ENCODE measurements around the gene PPP1CA.

PPP1CA gene
- total RNA-seq: 127 to 305 (median 201) reads per million in 17 experiments

GRCh38 chr11:67401495-67402191 is at the start of gene PPP1CA:
Gene PPP1CA (minus strand): TSS chr11:67401858. CDS start chr11:67401782, 76 bp downstream.
- peak; percentile 93 to 98 (median 95) for DNase-seq

- DNase-seq: no peak
These were observed 49.4 kb upstream of the PPP1CA start for GRCh38 chr11:67450796-67451657.

DNA sequence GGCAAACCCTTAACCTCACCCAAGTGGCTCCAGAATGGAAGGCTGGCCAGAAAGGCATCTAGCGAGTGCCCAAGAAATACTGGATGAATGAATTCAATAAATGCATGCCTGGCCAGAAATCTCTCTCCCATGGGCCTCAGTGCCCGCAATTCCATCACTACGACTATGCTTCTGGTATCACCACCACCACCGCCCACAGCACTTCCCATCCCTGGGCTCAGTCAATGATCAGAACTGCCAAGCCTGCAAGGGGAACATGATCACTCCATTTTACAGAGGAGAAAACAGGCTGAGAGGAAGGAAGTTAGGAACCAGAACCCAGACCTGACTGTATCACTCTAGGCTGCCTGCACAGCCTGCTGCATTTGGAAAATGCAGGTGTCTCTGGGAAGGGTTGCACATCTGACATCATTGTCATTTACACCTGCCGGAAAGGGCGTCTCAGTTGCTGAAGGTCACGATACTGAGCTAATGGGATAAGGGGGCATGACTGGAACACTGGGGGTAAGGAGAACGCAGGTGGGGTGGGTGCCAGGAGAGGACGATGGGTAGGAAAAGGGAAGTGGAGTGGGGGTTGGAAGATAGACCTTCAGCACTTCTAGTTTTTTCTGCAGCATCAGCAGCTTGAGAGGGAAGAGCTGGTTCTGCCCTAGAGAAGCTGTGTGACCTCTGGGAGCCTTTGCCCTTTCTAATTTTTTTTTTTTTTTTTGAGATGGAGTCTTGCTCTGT is 47.6 kb upstream of the PPP1CA start:
- DNase-seq: peak; percentile 74 to 92 (median 88)

DNA sequence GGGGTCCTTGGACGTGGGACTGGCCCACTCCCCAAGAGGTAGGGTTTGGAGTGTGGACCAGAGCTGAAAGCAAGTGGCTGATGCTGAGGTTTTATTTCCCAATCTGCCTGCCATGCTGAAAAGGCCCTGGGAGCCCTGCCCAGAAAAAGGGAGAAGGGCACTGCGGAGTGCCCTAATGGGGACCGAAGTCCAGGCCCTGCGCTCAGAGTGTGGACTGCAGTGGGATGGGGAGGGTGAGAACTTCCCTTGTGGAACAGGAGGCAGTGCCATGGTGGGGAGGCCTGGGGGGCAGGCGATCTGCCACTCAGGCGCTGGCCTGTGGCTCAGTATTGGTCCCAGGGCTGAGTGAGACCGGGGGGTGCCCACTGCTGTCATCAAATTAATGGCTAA is 46.6 kb upstream of the PPP1CA start:
- no peak for DNase-seq

- DNase-seq: no peak
These were observed 43.9 kb upstream of the PPP1CA start for GRCh38 chr11:67445515-67445914.

DNA sequence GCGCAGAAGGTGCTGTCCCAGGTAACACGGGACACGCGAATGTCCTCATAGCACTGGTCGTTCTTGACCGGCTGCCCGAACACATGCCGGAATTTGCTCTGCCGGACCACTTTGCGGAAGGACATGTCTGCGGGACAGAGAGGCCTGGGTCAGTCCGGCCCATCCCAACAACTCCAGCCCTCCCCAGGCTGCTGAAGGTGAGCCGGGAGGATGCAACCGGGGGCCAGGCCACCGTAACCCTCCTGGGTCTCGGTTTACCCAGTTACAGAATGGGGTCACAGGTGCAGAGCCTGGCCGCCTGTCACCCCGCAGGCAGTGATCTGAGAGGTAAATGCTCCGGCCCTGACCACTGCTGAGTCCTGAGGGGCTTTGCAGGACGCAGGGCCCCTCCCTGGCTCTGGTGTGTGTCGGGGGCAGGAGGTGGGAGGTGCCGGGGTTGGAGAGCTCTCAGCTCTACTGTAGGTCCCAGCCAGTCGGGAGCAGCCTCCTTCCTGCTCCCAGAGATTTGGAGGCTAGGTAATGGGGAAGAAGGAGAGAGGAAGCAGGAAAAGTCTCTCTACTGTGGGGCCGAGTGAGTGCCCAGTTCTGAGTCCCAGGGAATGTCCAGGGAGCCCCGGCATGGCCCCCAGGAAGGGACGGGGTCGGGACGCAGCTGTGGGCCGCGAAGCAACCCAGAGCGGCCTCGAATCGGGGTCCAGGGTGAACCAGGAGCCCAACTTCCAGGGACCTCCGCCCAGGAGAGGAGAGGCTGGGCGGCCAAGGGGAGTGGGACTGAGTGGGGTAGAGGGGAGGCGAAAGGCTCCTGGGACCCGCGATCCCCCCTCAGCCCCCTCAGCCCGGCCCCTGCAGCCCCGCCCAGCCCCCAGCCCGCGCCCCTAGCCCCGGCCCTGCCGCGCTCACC is 41.1 kb upstream of the PPP1CA start:
- DNase-seq: no peak

DNA sequence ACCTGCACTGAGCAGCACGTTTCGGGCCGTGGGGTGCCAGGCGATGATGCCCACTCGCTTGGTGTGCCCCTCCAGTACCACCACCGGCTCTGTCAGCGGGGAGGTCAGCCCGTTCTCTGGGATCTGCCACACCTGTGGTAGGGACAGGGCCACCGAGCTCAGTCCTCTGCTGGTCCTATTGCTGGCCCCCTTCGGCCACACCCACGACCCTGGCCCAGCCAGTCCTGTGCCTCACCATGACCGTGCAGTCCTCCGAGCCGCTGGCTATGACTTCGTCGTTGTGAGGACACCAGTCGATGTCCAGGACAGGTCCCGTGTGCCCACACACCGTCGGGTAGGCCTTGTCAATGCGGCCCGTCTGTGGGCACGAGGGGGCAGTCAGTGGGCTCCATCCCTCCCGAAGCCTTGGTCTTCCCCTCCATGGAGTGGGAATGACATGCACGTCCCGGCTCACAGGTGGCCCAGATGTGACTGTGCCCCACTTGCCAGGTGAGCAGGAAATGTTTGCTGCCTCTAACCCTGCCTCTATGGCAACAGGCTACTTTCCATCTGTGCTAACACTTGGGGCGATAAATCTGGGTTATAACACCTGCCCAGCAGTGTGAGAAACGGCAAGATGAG is 40.2 kb upstream of the PPP1CA start:
- no peak for DNase-seq

- DNase-seq: no peak
These were observed 39.5 kb upstream of the PPP1CA start for GRCh38 chr11:67441098-67441563.

- DNase-seq: no peak
These were observed 38.8 kb upstream of the PPP1CA start for GRCh38 chr11:67440229-67441097.

DNA sequence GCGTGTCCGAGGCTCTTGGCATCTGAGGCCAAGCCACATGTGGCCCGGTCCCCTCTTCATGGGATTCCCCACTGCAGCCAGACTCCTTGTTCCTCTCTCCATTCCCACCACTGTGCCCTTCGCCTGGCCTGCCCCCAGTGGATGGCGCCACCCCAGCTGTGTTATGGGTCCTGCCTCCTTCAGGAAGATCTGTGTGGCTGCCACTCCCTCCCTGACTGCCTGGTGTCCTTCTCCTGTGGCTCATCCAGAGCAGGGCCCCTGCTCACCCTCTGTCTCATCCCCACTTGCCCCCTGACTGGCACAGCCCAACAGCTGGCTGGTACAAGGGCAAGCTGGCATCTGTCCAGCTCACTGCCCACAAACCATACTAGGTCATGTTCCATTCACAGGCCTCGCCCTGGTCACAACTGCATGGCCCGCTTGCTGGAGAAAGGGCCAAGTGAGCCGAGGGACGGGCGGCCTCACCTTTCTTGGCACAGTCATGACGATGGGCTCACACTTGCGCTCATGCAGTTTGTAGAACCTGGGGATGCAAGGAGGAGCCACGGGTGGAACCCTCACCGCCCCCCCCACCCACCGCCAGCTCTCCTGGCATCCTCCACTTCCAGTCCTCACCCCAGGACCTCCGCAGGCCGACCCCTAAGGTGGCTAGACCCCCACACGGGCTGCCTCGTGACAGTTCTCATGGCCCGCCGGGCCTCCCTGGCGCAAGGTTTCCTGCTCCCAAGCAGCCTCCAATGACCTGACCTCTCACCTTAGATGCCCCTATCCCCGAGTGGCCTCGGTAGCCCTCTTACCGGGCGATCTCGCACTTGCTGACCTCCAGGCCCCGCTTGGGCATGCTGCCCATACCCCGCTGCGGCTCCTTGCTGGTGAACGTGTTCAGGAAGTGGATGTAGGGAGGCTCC is 37.9 kb upstream of the PPP1CA start:
- DNase-seq: peak; percentile 73 to 88 (median 81)

DNA sequence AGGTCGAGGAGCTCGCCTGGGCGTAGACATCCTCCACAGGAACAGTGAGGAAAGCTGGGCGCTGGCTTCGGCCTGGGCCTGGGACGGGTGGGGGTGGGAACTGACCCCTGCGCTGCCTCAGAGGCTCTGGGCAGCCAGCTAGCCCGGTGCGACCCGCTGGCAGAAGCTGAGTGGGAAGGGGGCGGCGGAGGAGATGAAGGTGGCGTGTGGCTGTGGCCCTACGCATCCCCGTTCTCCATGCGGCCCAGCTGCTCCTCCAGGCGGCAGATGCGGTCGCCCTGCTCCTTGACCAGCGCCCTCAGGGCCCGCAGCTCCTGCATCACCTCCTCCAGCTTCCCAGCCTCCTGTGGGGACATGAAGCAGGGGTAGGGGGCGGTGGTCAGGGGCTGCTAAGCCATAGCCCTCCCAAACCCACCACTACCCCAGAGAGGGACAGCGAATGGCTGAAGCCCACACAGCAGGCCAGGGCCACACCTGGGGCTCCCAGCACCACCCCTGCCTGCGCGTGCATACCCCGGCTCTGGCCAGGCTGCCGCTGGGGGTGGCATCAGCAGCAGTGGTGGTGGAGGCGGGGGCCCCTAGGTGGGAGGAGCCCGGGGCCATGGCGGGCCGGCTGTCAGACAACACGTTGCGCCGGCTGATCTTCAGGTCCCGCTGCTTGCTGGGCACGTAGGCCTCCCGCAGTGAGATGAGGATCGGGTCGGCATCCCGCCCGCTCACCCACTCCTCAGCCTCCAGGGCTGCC is 36.7 kb upstream of the PPP1CA start:
- DNase-seq: no peak

DNA sequence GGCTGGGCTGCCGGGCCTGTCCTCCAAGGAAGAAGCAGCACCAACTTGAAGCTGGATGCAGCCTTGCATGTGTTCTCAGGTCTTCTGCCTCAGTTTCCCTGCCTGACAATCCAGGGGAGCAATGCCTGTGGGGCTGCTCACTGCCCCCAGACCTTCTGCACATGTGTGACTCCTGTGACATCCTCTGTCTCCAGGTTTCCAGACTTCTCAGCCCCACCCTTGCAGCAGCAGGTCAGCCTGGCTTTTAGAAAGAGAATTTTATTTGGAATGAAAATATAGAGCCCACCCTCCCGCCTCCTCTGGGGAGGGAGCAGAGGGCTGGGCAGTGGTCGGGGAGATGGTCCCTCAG is 36.1 kb upstream of the PPP1CA start:
- DNase-seq: no peak

DNA sequence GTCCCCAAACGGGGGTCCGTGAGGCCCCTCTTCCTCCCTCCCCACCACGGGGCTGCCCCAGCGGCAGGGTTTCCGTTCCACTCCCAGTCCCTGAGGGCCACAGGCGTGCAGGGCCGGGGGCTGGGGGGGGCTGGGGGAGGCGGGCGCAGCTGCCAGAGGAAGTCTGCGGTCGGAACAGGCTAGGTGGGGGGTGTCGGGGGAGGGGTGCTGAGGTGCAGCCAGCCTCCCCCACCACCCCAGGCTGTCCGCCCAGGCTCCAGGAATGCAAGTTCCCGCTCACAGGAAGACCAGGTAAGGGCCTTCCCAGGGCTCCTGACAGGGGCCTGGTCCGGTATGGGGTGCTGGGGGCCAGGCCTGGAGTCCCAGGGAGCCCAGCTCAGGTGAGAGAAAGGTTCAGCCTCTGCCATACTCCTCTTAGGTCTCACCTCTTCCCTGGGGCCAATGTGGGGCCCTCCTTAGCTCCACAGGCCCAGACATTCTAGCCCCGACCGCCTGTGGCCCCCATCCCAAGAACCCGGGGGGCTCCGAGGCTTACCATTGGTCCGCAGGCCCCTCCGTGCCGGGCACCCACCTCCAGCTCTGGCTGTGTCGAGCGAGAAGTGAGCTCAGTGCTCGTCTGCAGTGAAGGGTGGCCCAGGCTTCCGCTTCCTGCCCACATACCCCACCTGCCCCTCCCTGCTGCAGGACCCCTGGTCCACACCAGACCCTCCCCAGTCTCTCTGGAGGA is 35.6 kb upstream of the PPP1CA start, which contains the start of gene PTPRCAP:
PTPRCAP (minus strand) TSS at position 601 of the 727 bp plus-strand sequence; CDS start at position 538, 63 bp downstream.
- DNase-seq: no peak

DNA sequence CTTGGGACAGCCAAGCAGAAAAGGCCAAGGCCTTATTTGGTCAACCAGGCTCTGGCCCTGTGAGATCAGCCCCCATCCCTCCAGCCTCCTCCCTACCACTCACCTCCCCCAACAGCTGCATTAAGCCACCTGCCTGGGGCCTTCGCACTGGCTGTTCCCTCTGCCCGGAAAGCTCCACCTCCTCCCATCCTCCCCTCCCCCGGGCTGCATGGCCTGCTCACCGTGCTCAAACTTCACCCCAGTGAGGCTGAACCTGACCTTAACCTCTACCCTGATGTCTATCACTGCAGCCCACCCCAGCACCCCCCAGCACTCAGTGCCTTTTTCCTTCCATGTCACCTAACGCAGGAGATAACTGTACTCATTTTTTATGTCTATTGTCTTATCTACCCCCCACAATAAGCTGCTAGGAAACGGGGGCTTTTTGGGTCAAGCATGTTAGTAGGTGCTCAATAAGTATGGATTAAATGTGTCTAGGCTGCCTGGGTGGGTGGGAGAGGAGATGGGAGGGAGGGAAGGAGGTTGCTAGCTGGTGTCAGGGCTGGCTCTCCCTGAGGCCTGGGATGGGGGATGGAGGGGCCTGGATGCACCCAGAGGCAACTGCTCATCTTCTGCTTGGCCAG is 34.9 kb upstream of the PPP1CA start:
- no peak for DNase-seq

GRCh38 chr11:67435727-67436458 is 34.2 kb upstream of the PPP1CA start:
- DNase-seq: no peak

GRCh38 chr11:67435031-67435726 is 33.5 kb upstream of the PPP1CA start:
- no peak for DNase-seq
